IPS-18c (cell line): ENCODE data around the gene NR2C2.

Experiments used
- H3K4me3 ChIP-seq: 2 replicates; pipeline ENCODE4 v1.7.0; 2013; ENCODE audit warnings: low read depth, mild to moderate bottlenecking, low read length, moderate library complexity; ENCODE audit not compliant: insufficient read depth
- H3K9me3 ChIP-seq: one replicate; pipeline ENCODE4 v1.6.1; 2013; ENCODE audit warnings: mild to moderate bottlenecking, low read length, moderate library complexity; ENCODE audit not compliant: control insufficient read depth, insufficient read depth

NR2C2 gene

GRCh38 chr3:15041950-15042349 lies 94.6 kb downstream of the NR2C2 start:
- Histone ChIP-seq H3K4me3 (no peak overlapping the region), H3K9me3 (peaks cover 3% of the 10 kb centered on the region)

- H3K4me3 ChIP-seq = no peak overlapping the region
- H3K9me3 ChIP-seq = peaks cover 3% of the 10 kb centered on the region
Measured at GRCh38 chr3:15042936-15043335, 95.6 kb downstream of the NR2C2 start.

- peaks cover 3% of the 10 kb centered on the region for H3K9me3 ChIP-seq
- H3K4me3 ChIP-seq = no peak overlapping the region
Measured at GRCh38 chr3:15043408-15044171, 96.2 kb downstream of the NR2C2 start.

GRCh38 chr3:15044326-15044725 lies 96.9 kb downstream of the NR2C2 start:
- H3K4me3 ChIP-seq = no peak overlapping the region
- H3K9me3 ChIP-seq = no peaks in the 10 kb centered on the region

- Histone ChIP-seq H3K9me3 (no peaks in the 10 kb centered on the region), H3K4me3 (no peak overlapping the region)
Measured at GRCh38 chr3:15045667-15046066, 98.3 kb downstream of the NR2C2 start.

GRCh38 chr3:15049584-15049983 lies 102.2 kb downstream of the NR2C2 start:
- H3K4me3 ChIP-seq = no peak overlapping the region
- H3K9me3 ChIP-seq = no peaks in the 10 kb centered on the region

GRCh38 chr3:15050405-15051092 lies 103.2 kb downstream of the NR2C2 start:
- no peaks in the 10 kb centered on the region for H3K9me3 ChIP-seq
- H3K4me3 ChIP-seq = no peak overlapping the region

GRCh38 chr3:15051531-15051930 lies 104.1 kb downstream of the NR2C2 start:
- H3K4me3 ChIP-seq = no peak overlapping the region
- H3K9me3 ChIP-seq = no peaks in the 10 kb centered on the region

- no peaks in the 10 kb centered on the region for H3K9me3 ChIP-seq
- no peak overlapping the region for H3K4me3 ChIP-seq
Measured at GRCh38 chr3:15052335-15053242, 105.2 kb downstream of the NR2C2 start.

GRCh38 chr3:15053541-15053940 lies 106.2 kb downstream of the NR2C2 start:
- H3K9me3 ChIP-seq = no peaks in the 10 kb centered on the region
- H3K4me3 ChIP-seq = no peak overlapping the region

- Histone ChIP-seq H3K4me3 (no peak overlapping the region), H3K9me3 (no peaks in the 10 kb centered on the region)
Measured at GRCh38 chr3:15055019-15055557, 107.7 kb downstream of the NR2C2 start.

GRCh38 chr3:15056676-15057404 lies 109.5 kb downstream of the NR2C2 start:
- H3K9me3 ChIP-seq = no peaks in the 10 kb centered on the region
- no peak overlapping the region for H3K4me3 ChIP-seq

- Histone ChIP-seq H3K9me3 (no peaks in the 10 kb centered on the region), H3K4me3 (no peak overlapping the region)
Measured at GRCh38 chr3:15060029-15060428, 112.6 kb downstream of the NR2C2 start.

- Histone ChIP-seq H3K4me3 (no peak overlapping the region; the same call in 1 of the 2 replicates), H3K9me3 (no peaks in the 10 kb centered on the region)
Measured at GRCh38 chr3:15063238-15063637, 115.9 kb downstream of the NR2C2 start.

- Histone ChIP-seq H3K9me3 (no peaks in the 10 kb centered on the region), H3K4me3 (peak overlapping the region; percentile 91)
Measured at GRCh38 chr3:15063656-15064286, 116.4 kb downstream of the NR2C2 start.

GRCh38 chr3:15064299-15064834 lies 117.0 kb downstream of the NR2C2 start:
- H3K4me3 ChIP-seq = peak overlapping the region; percentile 91
- no peaks in the 10 kb centered on the region for H3K9me3 ChIP-seq
